Measurements from ENCODE around the gene LYZL6. TPM values are rescaled to one million over a fixed set of nuclear protein-coding genes. Genes with fewer than 3 reads are reported as not detected.

LYZL6 gene
- total and polyA plus RNA-seq, 8 donors: not detected

- Histone ChIP-seq H3K4me1 (no peaks in the 10 kb centered on the region), H3K27ac (peak overlapping the region in 2 of 4 donors; percentile 12 to 33), H3K9me3 (no peaks in the 10 kb centered on the region), H3K36me3 (no peaks in the 10 kb centered on the region), H3K27me3 (no peaks in the 10 kb centered on the region), H3K4me3 (no peak overlapping the region)
- TF ChIP-seq, protein P1, sequence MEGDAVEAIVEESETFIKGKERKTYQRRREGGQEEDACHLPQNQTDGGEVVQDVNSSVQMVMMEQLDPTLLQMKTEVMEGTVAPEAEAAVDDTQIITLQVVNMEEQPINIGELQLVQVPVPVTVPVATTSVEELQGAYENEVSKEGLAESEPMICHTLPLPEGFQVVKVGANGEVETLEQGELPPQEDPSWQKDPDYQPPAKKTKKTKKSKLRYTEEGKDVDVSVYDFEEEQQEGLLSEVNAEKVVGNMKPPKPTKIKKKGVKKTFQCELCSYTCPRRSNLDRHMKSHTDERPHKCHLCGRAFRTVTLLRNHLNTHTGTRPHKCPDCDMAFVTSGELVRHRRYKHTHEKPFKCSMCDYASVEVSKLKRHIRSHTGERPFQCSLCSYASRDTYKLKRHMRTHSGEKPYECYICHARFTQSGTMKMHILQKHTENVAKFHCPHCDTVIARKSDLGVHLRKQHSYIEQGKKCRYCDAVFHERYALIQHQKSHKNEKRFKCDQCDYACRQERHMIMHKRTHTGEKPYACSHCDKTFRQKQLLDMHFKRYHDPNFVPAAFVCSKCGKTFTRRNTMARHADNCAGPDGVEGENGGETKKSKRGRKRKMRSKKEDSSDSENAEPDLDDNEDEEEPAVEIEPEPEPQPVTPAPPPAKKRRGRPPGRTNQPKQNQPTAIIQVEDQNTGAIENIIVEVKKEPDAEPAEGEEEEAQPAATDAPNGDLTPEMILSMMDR (IDR thresholded peaks at IDR 0.05): no peak
- intact Hi-C loops (cut with DNase I): no loop called here
- ATAC-seq (peak in 2 of 4 donors; percentile 46 to 83), DNase-seq (peak in 2 of 6 donors; percentile 21 to 25), FAIRE-seq (no peak)
- 63 to 77% methylated on average over 2 of the region's 2 CpGs for WGBS, 2 donors
Observed at GRCh38 chr17:35889818-35890773, 53.4 kb downstream of the LYZL6 start.

DNA sequence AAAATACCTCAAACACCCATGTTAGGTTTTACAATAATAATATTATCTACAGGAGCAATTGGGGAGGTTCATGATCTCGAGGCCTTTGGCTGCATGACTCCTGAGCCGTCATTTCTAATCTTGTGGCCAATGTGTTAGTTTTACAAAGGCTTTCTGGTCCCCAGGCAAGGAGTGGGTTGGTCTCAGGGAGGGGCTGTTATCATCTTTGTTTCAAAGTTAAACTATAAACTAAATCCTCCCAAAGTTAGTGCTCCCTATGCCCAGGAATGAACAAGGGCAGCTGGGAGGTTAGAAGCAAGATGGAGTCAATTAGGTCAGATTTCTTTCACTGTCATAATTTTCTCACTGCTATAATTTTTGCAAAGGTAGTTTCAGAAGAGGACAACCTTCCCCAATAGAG is 54.3 kb downstream of the LYZL6 start:
- no peaks in the 10 kb centered on the region for H3K36me3 ChIP-seq
- no peak overlapping the region for H3K4me3 ChIP-seq
- no peak for ATAC-seq
- no peaks in the 10 kb centered on the region for H3K27me3 ChIP-seq
- no peaks in the 10 kb centered on the region for H3K4me1 ChIP-seq
- FAIRE-seq: no peak
- 76 to 85% methylated on average over 2 of the region's 2 CpGs for WGBS, 2 donors
- intact Hi-C loops (cut with DNase I): no loop called here
- TF ChIP-seq, protein P1 (IDR thresholded peaks at IDR 0.05): no peak
- no peak overlapping the region for H3K27ac ChIP-seq
- no peak for DNase-seq
- H3K9me3 ChIP-seq: no peaks in the 10 kb centered on the region

Other genes starting within 250 kb of the LYZL6 start
- gene RASL10B, start 212.1 kb downstream of the LYZL6 start, total RNA-seq: 1 to 10 TPM; 3.1 to 4.9 (median 4.0) TPM
- 1 to 10 TPM; 2.5 to 6.3 TPM for gene RASL10B, start 212.1 kb downstream of the LYZL6 start, polyA plus RNA-seq
- under 1 TPM; 0.03 to 0.15 (median 0.07) TPM for gene GAS2L2, start 190.5 kb downstream of the LYZL6 start, total RNA-seq
- under 1 TPM in 1 of 2 donors, not detected in 1; 0.33 TPM for gene GAS2L2, start 190.5 kb downstream of the LYZL6 start, polyA plus RNA-seq
- gene C17orf50, start 182.8 kb downstream of the LYZL6 start, total RNA-seq: under 1 TPM in 2 of 6 donors, not detected in 4; 0.17 to 0.28 TPM
- gene C17orf50, start 182.8 kb downstream of the LYZL6 start, polyA plus RNA-seq: under 1 TPM in 1 of 2 donors, not detected in 1; 0.12 TPM
- gene MMP28, start 148.1 kb downstream of the LYZL6 start, total RNA-seq: 1 to 10 TPM in 2 of 6 donors, under 1 TPM in 4; 0.20 to 2.5 (median 0.78) TPM
- gene MMP28, start 148.1 kb downstream of the LYZL6 start, polyA plus RNA-seq: 1 to 10 TPM; 3.0 to 3.8 TPM
- 10 to 100 TPM; 62.9 to 85.2 (median 69.0) TPM for gene TAF15, start 134.2 kb downstream of the LYZL6 start, total RNA-seq
- gene TAF15, start 134.2 kb downstream of the LYZL6 start, polyA plus RNA-seq: 10 to 100 TPM; 73.5 to 88.1 TPM
- gene HEATR9, start 74.8 kb downstream of the LYZL6 start, total RNA-seq: not detected
- gene HEATR9, start 74.8 kb downstream of the LYZL6 start, polyA plus RNA-seq: not detected
- 1 to 10 TPM in 4 of 6 donors, under 1 TPM in 2; 0.47 to 3.5 (median 2.0) TPM for gene CCL5, start 63.4 kb downstream of the LYZL6 start, total RNA-seq
- 1 to 10 TPM; 1.5 to 2.1 TPM for gene CCL5, start 63.4 kb downstream of the LYZL6 start, polyA plus RNA-seq
- under 1 TPM in 1 of 6 donors, not detected in 5; 0.31 TPM for gene RDM1, start 12.9 kb downstream of the LYZL6 start, total RNA-seq
- gene RDM1, start 12.9 kb downstream of the LYZL6 start, polyA plus RNA-seq: not detected
- gene CCL16, start 37.8 kb upstream of the LYZL6 start, total RNA-seq: not detected
- under 1 TPM; 0.14 to 0.30 TPM for gene CCL16, start 37.8 kb upstream of the LYZL6 start, polyA plus RNA-seq
- 10 to 100 TPM in 1 of 6 donors, 1 to 10 TPM in 5; 1.9 to 11.5 (median 5.0) TPM for gene CCL14, start 43.0 kb upstream of the LYZL6 start, total RNA-seq
- 10 to 100 TPM in 1 of 2 donors, 1 to 10 TPM in 1; 5.7 to 53.7 TPM for gene CCL14, start 43.0 kb upstream of the LYZL6 start, polyA plus RNA-seq
- under 1 TPM in 3 of 6 donors, not detected in 3; 0.32 to 0.55 (median 0.32) TPM for gene CCL15, start 57.8 kb upstream of the LYZL6 start, total RNA-seq
- under 1 TPM in 1 of 2 donors, not detected in 1; 0.59 TPM for gene CCL15, start 57.8 kb upstream of the LYZL6 start, polyA plus RNA-seq
- 1 to 10 TPM in 2 of 6 donors, under 1 TPM in 2, not detected in 2; 0.39 to 2.2 (median 0.93) TPM for gene CCL23, start 74.3 kb upstream of the LYZL6 start, total RNA-seq
- under 1 TPM; 0.46 to 0.70 TPM for gene CCL23, start 74.3 kb upstream of the LYZL6 start, polyA plus RNA-seq
- gene CCL18, start 120.6 kb upstream of the LYZL6 start, total RNA-seq: 1 to 10 TPM in 2 of 6 donors, under 1 TPM in 2, not detected in 2; 0.13 to 1.5 (median 1.1) TPM
- gene CCL18, start 120.6 kb upstream of the LYZL6 start, polyA plus RNA-seq: not detected
- gene CCL3, start 146.4 kb upstream of the LYZL6 start, total RNA-seq: 1 to 10 TPM in 4 of 6 donors, under 1 TPM in 2; 0.28 to 3.5 (median 1.2) TPM
- under 1 TPM; 0.56 to 0.76 TPM for gene CCL3, start 146.4 kb upstream of the LYZL6 start, polyA plus RNA-seq
- gene CCL4, start 160.1 kb upstream of the LYZL6 start, total RNA-seq: 1 to 10 TPM in 4 of 6 donors, under 1 TPM in 2; 0.28 to 2.0 (median 1.5) TPM
- under 1 TPM; 0.47 to 0.99 TPM for gene CCL4, start 160.1 kb upstream of the LYZL6 start, polyA plus RNA-seq
- 1 to 10 TPM; 2.2 to 5.7 (median 3.4) TPM for gene TBC1D3B, start 232.9 kb upstream of the LYZL6 start, total RNA-seq
- gene TBC1D3B, start 232.9 kb upstream of the LYZL6 start, polyA plus RNA-seq: 1 to 10 TPM; 3.9 to 4.5 TPM